ENCODE data around the gene ZBTB20.

Gene ZBTB20

GRCh38 chr3:115071601-115072000 lies 75.5 kb downstream of the ZBTB20 start:
- TF ChIP-seq CTCF (IDR thresholded peaks at IDR 0.05; ENCODE audit: extremely low read depth, missing control alignments), result no peak
- no peak for DNase-seq (ENCODE audit: low spot score)

GRCh38 chr3:115071166-115071565 lies 75.9 kb downstream of the ZBTB20 start:
- no peak for DNase-seq (ENCODE audit: low spot score)
- TF ChIP-seq CTCF (IDR thresholded peaks at IDR 0.05; ENCODE audit: extremely low read depth, missing control alignments), result no peak

GRCh38 chr3:115068799-115069198 lies 78.3 kb downstream of the ZBTB20 start:
- TF ChIP-seq CTCF (IDR thresholded peaks at IDR 0.05; ENCODE audit: extremely low read depth, missing control alignments), result no peak
- DNase-seq (ENCODE audit: low spot score), result no peak

- no peak for TF ChIP-seq CTCF (IDR thresholded peaks at IDR 0.05; ENCODE audit: extremely low read depth, missing control alignments)
- no peak for DNase-seq (ENCODE audit: low spot score)
Observed at GRCh38 chr3:115062412-115062956, 84.6 kb downstream of the ZBTB20 start.

GRCh38 chr3:115062009-115062408 lies 85.1 kb downstream of the ZBTB20 start:
- TF ChIP-seq CTCF (IDR thresholded peaks at IDR 0.05; ENCODE audit: extremely low read depth, missing control alignments), result no peak
- DNase-seq (ENCODE audit: low spot score), result no peak

- peak; percentile 10 for DNase-seq (ENCODE audit: low spot score)
- TF ChIP-seq CTCF (IDR thresholded peaks at IDR 0.05; ENCODE audit: extremely low read depth, missing control alignments), result no peak
Observed at GRCh38 chr3:115052906-115053305, 94.2 kb downstream of the ZBTB20 start.

GRCh38 chr3:115042351-115042750 lies 104.7 kb downstream of the ZBTB20 start:
- no peak for DNase-seq (ENCODE audit: low spot score)
- no peak for TF ChIP-seq CTCF (IDR thresholded peaks at IDR 0.05; ENCODE audit: extremely low read depth, missing control alignments)

Measured in GM20000 (cell line).